DMS 273 treated with DMSO at 0.1 percent for 48 hours (cell line): ENCODE measurements around the gene UPB1.
"Not testable (repeated sequence)": the region's sequence is repeated elsewhere in the genome, so short reads cannot be mapped to it uniquely, and the experiment has no call there.

Source experiments
- DNase-seq: peaks from one replicate; lab custom pipeline; 2025; lab: John Stamatoyannopoulos, UW

UPB1 gene

GRCh38 chr22:24504956-24505736 lies 10.0 kb downstream of the UPB1 start:
- DNase-seq = no peak

- DNase-seq = no peak
These were observed 11.8 kb downstream of the UPB1 start for GRCh38 chr22:24506802-24507438.

- no peak for DNase-seq
These were observed 12.6 kb downstream of the UPB1 start for GRCh38 chr22:24507716-24508115.

- no peak for DNase-seq
These were observed 15.8 kb downstream of the UPB1 start for GRCh38 chr22:24510637-24511625.

- DNase-seq = no peak
These were observed 16.9 kb downstream of the UPB1 start for GRCh38 chr22:24512043-24512442.

GRCh38 chr22:24513378-24514240 lies 18.5 kb downstream of the UPB1 start:
- DNase-seq = no peak

- DNase-seq = no peak
These were observed 19.3 kb downstream of the UPB1 start for GRCh38 chr22:24514241-24515026.

- DNase-seq = no peak
These were observed 19.9 kb downstream of the UPB1 start for GRCh38 chr22:24515027-24515338.

- DNase-seq = no peak
These were observed 21.2 kb downstream of the UPB1 start for GRCh38 chr22:24516301-24516737.

GRCh38 chr22:24517446-24517845 lies 22.3 kb downstream of the UPB1 start:
- DNase-seq = no peak

GRCh38 chr22:24518228-24518627 lies 23.1 kb downstream of the UPB1 start:
- no peak for DNase-seq

GRCh38 chr22:24518771-24519485 lies 23.8 kb downstream of the UPB1 start:
- DNase-seq = no peak

GRCh38 chr22:24519496-24519895 lies 24.4 kb downstream of the UPB1 start:
- DNase-seq = no peak

- peak; percentile 57 for DNase-seq
These were observed 26.7 kb downstream of the UPB1 start for GRCh38 chr22:24521791-24522245.

GRCh38 chr22:24523873-24524272 lies 28.7 kb downstream of the UPB1 start:
- DNase-seq = no peak

GRCh38 chr22:24525416-24526037 lies 30.4 kb downstream of the UPB1 start:
- DNase-seq = peak; percentile 36

- DNase-seq = no peak
These were observed 31.1 kb downstream of the UPB1 start for GRCh38 chr22:24526191-24526590.

GRCh38 chr22:24529898-24530297 lies 34.8 kb downstream of the UPB1 start:
- DNase-seq = no peak

GRCh38 chr22:24530968-24531367 lies 35.8 kb downstream of the UPB1 start:
- not testable (repeated sequence) for DNase-seq
